OCI-LY1 (cell line): ENCODE results near the gene GNAO1.

ENCODE experiments used
- H2AFZ ChIP-seq: fragments of 200-600 bp; sonication (generic), shearing (Covaris generic); 2 replicates; pipeline ENCODE4 v1.6.0; 2014; ENCODE audit warnings: antibody characterized with exemption, mild to moderate bottlenecking, low read length
- H3F3A ChIP-seq: fragments of 200-600 bp; sonication (generic), shearing (Covaris generic); 2 replicates; pipeline ENCODE4 v1.6.0; 2014; ENCODE audit warnings: mild to moderate bottlenecking, antibody characterized with exemption, low read length, moderate library complexity; ENCODE audit not compliant: insufficient read depth
- H3K27ac ChIP-seq: fragments of 200-600 bp; sonication (generic); 2 replicates; pipeline ENCODE4 v1.5.1; 2014; ENCODE audit warnings: low read length, mixed run types, mild to moderate bottlenecking, low read depth; ENCODE audit not compliant: poor library complexity, severe bottlenecking
- H3K27me3 ChIP-seq: fragments of 200-600 bp; sonication (generic); 2 replicates; pipeline ENCODE4 v1.6.0; 2014; ENCODE audit warnings: antibody characterized with exemption, mild to moderate bottlenecking, low read length, moderate library complexity; ENCODE audit not compliant: insufficient read depth
- H3K36me3 ChIP-seq: fragments of 200-600 bp; sonication (generic); 2 replicates; pipeline ENCODE4 v1.6.1; 2014; ENCODE audit warnings: mild to moderate bottlenecking, antibody characterized with exemption, low read length, moderate library complexity, mixed read lengths; ENCODE audit not compliant: insufficient read depth
- H3K4me1 ChIP-seq: fragments of 200-600 bp; sonication (generic); 2 replicates; pipeline ENCODE4 v1.5.1; 2014; ENCODE audit warnings: mild to moderate bottlenecking, low read length, moderate library complexity; ENCODE audit not compliant: insufficient read depth, severe bottlenecking
- H3K4me2 ChIP-seq: fragments of 200-600 bp; sonication (generic), shearing (Covaris generic); 2 replicates; pipeline ENCODE4 v1.6.1; 2014; ENCODE audit warnings: low read length
- H3K4me3 ChIP-seq: fragments of 200-600 bp; sonication (generic); 2 replicates; pipeline ENCODE4 v1.5.1; 2014; ENCODE audit warnings: low read length, low read depth, mild to moderate bottlenecking, mixed read lengths; ENCODE audit not compliant: poor library complexity, severe bottlenecking
- H3K79me2 ChIP-seq: fragments of 200-600 bp; shearing (Covaris generic); 2 replicates; pipeline ENCODE4 v1.6.1; 2016; ENCODE audit warnings: mixed run types, low read length, mixed read lengths; ENCODE audit not compliant: insufficient read depth
- H3K9ac ChIP-seq: fragments of 200-600 bp; sonication (generic), shearing (Covaris generic); 2 replicates; pipeline ENCODE4 v1.6.1; 2014; ENCODE audit warnings: mild to moderate bottlenecking, low read length, mixed read lengths
- H3K9me2 ChIP-seq: fragments of 200-600 bp; sonication (generic), shearing (Covaris generic); 2 replicates; pipeline ENCODE4 v1.6.1; 2014; ENCODE audit warnings: low read depth, mild to moderate bottlenecking, low read length, mixed read lengths
- H3K9me3 ChIP-seq: fragments of 200-600 bp; shearing (Covaris generic); 2 replicates; pipeline ENCODE4 v1.6.1; 2014; ENCODE audit warnings: low read length, mixed read lengths
- H4K20me1 ChIP-seq: fragments of 200-600 bp; sonication (generic), shearing (Covaris generic); 2 replicates; pipeline ENCODE4 v1.6.0; 2016; ENCODE audit warnings: mild to moderate bottlenecking, low read length; ENCODE audit not compliant: insufficient read depth
- CTCF ChIP-seq: fragments of 200-600 bp; sonication (generic), shearing (Covaris generic); IDR thresholded peaks from 2 replicates; pipeline ENCODE4 v1.5.1; 2017; ENCODE audit warnings: mild to moderate bottlenecking, antibody characterized with exemption, low read length, moderate library complexity, mixed read lengths
- EZH2 ChIP-seq: fragments of 200-600 bp; sonication (generic), shearing (Covaris generic); IDR thresholded peaks from 2 replicates; pipeline ENCODE4 v1.8.0; 2017; ENCODE audit warnings: borderline replicate concordance, mixed run types, mild to moderate bottlenecking, antibody characterized with exemption, low read length, moderate library complexity, mixed read lengths

Gene GNAO1

GRCh38 chr16:56370185-56370874 is 179.0 kb downstream of the GNAO1 start:
- H3K79me2 ChIP-seq: no peaks in the 10 kb centered on the region
- H3K4me2 ChIP-seq: no peak overlapping the region
- H3K4me3 ChIP-seq: no peak overlapping the region

GRCh38 chr16:56370875-56371659 is 179.8 kb downstream of the GNAO1 start:
- peaks cover 1% of the 10 kb centered on the region; the same call in 1 of the 2 replicates for H3K79me2 ChIP-seq
- TF ChIP-seq EZH2: no peak
- no peak for TF ChIP-seq CTCF
- H3K27ac ChIP-seq: no peak overlapping the region
- H3F3A ChIP-seq: no peaks in the 10 kb centered on the region
- no peak overlapping the region for H3K9ac ChIP-seq
- H3K4me2 ChIP-seq: no peak overlapping the region
- no peaks in the 10 kb centered on the region for H3K4me1 ChIP-seq
- no peaks in the 10 kb centered on the region for H3K27me3 ChIP-seq
- no peaks in the 10 kb centered on the region for H3K9me3 ChIP-seq
- H3K4me3 ChIP-seq: no peak overlapping the region
- no peaks in the 10 kb centered on the region for H3K9me2 ChIP-seq
- H4K20me1 ChIP-seq: no peaks in the 10 kb centered on the region
- H2AFZ ChIP-seq: no peak overlapping the region
- H3K36me3 ChIP-seq: peaks cover 55% of the 10 kb centered on the region

More at GRCh38 chr16:56370185-56370874, 179.0 kb downstream of the GNAO1 start:
- Histone ChIP-seq H3K9me2 (no peaks in the 10 kb centered on the region), H2AFZ (no peak overlapping the region), H3K9me3 (no peaks in the 10 kb centered on the region), H3K27ac (no peak overlapping the region), H3K27me3 (no peaks in the 10 kb centered on the region), H3K9ac (no peak overlapping the region), H3K36me3 (peaks cover 54% of the 10 kb centered on the region), H3F3A (no peaks in the 10 kb centered on the region), H3K4me1 (no peaks in the 10 kb centered on the region), H4K20me1 (no peaks in the 10 kb centered on the region)
- no peak for TF ChIP-seq CTCF
- no peak for TF ChIP-seq EZH2

GRCh38 chr16:56371660-56371937 is 180.3 kb downstream of the GNAO1 start:
- H3K4me2 ChIP-seq: no peak overlapping the region
- no peak overlapping the region for H3K4me3 ChIP-seq
- H3F3A ChIP-seq: no peaks in the 10 kb centered on the region
- H3K9me2 ChIP-seq: no peaks in the 10 kb centered on the region
- H3K27me3 ChIP-seq: no peaks in the 10 kb centered on the region
- H3K36me3 ChIP-seq: peaks cover 53% of the 10 kb centered on the region
- TF ChIP-seq CTCF: no peak
- H3K27ac ChIP-seq: no peak overlapping the region
- no peak overlapping the region for H2AFZ ChIP-seq
- peaks cover 5% of the 10 kb centered on the region; the same call in 1 of the 2 replicates for H3K79me2 ChIP-seq
- H4K20me1 ChIP-seq: no peaks in the 10 kb centered on the region
- H3K4me1 ChIP-seq: no peaks in the 10 kb centered on the region
- no peak overlapping the region for H3K9ac ChIP-seq
- no peaks in the 10 kb centered on the region for H3K9me3 ChIP-seq
